ENCODE data around the gene THSD4.
"Not testable (repeated sequence)": the region's sequence is repeated elsewhere in the genome, so short reads cannot be mapped to it uniquely, and the experiment has no call there.

Gene THSD4

GRCh38 chr15:71301958-71302621 lies 186.8 kb downstream of the THSD4 start:
- DNase-seq: no peak

- DNase-seq: no peak
These were observed 187.7 kb downstream of the THSD4 start for GRCh38 chr15:71302861-71303410.

GRCh38 chr15:71303977-71304376 lies 188.7 kb downstream of the THSD4 start:
- DNase-seq: no peak

- no peak for DNase-seq
These were observed 189.4 kb downstream of the THSD4 start for GRCh38 chr15:71304681-71305080.

GRCh38 chr15:71306538-71306937 lies 191.3 kb downstream of the THSD4 start:
- DNase-seq: no peak

DNA sequence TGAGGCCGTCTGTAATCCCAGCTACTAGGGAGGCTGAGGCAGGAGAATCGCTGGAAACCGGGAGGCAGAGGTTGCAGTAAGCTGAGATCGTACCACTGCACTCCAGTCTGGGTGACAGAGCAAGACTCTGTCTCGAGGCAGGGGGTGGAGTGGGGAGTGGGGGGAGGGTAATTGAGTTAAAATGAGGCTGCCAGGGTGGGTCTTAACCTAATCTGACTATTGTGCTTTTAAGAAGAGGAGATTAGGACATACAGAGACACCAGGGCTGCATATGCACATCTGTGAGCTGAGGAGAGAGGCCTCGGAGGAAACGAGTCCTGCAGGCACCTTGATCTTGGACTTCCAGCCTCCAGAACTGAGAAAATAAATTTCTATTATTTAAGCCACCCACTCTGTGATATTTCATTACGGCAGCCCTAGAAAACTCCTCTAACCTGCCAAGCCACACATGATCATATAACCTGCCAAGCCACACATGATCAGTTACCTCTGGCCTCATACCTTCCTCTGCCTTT lies 197.0 kb downstream of the THSD4 start:
- DNase-seq: no peak

DNA sequence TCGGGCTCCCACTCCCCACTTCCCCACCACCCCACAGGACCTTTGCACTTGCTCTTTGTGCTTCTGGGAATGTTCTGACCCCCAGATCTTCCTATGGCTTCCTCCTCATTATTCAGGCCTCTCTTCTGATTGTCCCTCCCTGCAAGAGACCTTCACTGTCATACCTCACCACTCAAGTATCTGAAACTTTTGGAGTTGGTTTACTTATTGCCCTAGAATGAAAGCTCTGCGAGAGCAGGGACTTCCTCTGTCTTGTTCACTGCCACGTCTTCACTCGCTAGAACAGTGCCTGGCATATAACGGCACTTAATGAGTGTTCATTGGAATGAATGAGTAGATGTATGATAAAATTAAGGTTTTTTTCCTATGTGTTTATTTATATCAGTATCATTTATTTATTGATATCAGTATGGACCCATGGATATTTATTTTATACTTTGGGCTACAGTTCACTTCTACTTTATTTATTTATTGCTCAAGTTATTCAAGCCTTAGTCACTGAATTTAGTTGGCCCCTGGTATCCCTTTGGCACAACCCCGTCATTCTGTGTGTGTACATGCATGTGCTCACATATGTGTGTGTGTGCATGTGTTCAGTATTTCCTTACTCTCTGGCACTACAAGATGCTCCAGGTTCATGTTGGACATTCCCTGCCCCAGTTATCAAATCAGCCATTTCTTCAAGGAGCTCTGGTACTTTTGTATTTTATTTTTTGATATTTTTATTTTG lies 197.6 kb downstream of the THSD4 start:
- no peak for DNase-seq

- no peak for DNase-seq
These were observed 198.5 kb downstream of the THSD4 start for GRCh38 chr15:71313806-71314205.

- DNase-seq: no peak
These were observed 199.8 kb downstream of the THSD4 start for GRCh38 chr15:71314956-71315537.

GRCh38 chr15:71316911-71317310 lies 201.6 kb downstream of the THSD4 start:
- no peak for DNase-seq

- DNase-seq: not testable (repeated sequence)
These were observed 204.2 kb downstream of the THSD4 start for GRCh38 chr15:71319424-71319823.

- DNase-seq: no peak
These were observed 204.7 kb downstream of the THSD4 start for GRCh38 chr15:71319935-71320334.

- no peak for DNase-seq
These were observed 207.8 kb downstream of the THSD4 start for GRCh38 chr15:71323082-71323481.

- DNase-seq: no peak
These were observed 208.3 kb downstream of the THSD4 start for GRCh38 chr15:71323584-71323983.

DNA sequence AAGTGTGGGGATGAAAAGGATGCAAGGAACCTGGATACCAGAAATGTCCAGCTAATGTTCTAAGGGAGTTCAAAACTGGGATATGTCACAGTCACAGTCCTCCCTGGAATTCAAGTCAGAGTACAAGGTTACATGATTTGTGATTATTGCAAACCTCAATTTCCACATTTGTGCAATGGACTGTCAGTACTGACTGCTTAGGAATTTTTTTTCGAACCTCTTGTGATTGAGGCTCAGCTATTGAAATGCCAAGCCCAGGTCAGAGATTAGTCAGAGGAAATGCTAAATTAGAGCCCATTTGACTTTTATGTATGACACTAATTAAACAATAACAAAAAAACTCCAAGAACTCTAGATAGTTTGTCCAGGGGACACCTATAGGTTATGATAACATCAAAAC lies 210.2 kb downstream of the THSD4 start:
- no peak for DNase-seq

GRCh38 chr15:71328453-71328852 lies 213.2 kb downstream of the THSD4 start:
- no peak for DNase-seq

- DNase-seq: no peak
These were observed 213.8 kb downstream of the THSD4 start for GRCh38 chr15:71329041-71329440.

- no peak for DNase-seq
These were observed 214.4 kb downstream of the THSD4 start for GRCh38 chr15:71329497-71330260.

DNA sequence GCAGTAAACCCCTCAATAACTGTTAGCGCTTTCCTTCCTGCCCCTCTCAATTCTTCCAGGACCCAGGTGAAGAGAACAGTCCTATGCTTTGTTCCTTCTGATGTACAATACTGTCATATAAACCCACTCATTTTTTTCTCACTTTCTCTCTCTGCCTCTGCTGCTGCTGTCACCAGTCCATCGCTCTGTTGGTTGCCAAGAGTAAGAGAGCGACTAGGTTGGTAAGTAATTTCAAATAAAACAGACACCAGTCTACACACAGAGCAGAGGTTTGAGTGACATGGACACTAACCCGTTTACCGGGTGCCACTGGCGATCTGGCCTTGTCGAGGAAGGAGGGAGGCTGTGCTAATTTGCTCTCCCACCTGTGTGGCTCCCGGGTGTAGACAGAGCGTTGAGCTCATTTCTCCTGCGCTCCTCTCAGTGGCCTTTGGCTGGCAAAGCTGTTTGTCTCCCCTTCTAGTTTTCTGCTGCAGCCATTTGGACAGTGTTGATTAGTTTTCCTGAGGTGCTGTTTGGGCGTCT lies 215.4 kb downstream of the THSD4 start:
- no peak for DNase-seq

DNA sequence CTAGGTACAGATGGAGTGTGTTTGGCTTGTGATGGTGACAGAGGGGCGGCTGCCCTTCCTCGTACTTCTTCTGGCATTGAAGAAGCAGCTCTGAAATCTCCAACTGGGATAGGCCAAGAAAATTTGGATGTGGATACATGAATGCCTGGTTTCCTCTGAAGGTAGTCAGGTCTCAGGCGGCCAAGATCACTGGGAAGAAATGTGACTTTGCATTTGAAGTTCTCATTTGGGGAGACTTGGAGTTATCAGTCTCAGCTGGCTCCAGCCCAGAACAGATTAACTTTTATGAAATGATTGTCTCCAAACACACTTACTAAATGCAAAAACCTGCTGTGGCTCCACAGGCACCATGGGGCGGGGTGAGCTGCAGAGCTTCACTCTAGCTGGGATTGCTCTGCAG lies 215.9 kb downstream of the THSD4 start:
- no peak for DNase-seq

- no peak for DNase-seq
These were observed 217.2 kb downstream of the THSD4 start for GRCh38 chr15:71332431-71333004.

DNA sequence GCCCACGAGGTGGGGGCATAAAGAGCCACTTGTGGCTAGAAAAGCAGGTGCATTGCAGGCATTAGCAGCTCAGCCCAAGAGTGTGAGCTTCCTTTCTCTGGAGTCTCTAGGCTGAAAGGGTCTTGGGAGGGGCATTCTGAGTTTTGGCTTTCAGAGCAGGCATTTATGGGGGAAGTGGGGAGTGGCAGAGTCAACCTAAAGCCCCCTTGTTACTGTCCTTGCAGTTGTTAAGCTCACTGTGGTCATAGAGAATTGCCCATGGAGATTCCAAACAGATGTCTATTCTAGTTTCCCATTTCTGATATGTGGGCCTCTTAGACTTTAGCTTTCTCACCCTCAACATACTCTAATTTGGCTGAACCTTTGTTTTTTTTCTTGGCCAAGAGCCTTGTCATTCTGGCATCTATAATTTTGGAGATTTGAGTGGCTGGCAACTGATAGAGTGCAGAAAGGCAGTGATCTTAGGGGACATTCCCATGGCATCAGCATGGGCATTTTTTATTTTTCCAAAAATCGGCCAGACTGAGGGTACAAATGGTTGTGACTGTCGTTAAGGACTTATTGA lies 217.9 kb downstream of the THSD4 start:
- DNase-seq: no peak
